Measurements from ENCODE around the gene TREH.

DNA sequence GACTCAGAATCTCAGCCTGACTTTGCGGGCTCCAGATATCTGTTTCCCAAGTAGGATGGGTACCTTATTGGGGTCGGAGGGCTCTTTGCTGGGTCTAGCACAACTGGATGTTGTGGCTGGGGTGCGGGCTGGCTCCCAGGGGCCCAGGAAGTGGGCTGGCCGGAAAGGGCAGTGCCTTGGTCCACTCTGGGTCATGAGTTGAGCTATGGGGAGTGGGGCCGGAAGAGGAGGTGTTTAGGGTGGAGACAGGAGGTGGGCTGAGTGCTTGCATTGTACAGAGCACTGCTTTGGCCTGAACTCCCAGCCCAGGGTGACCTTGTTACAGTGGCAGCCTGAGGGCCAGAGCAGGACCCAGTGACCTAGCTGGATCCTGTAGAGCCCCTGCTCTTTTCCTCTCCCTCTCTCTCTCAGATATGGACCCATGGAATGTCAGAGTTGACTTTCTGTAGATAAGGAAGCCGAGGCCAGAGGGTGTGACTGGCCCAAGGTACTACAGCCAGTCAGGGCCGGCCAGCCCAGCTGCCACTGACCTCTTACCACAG is 58.9 kb downstream of the TREH start:
- TF ChIP-seq, protein P1, sequence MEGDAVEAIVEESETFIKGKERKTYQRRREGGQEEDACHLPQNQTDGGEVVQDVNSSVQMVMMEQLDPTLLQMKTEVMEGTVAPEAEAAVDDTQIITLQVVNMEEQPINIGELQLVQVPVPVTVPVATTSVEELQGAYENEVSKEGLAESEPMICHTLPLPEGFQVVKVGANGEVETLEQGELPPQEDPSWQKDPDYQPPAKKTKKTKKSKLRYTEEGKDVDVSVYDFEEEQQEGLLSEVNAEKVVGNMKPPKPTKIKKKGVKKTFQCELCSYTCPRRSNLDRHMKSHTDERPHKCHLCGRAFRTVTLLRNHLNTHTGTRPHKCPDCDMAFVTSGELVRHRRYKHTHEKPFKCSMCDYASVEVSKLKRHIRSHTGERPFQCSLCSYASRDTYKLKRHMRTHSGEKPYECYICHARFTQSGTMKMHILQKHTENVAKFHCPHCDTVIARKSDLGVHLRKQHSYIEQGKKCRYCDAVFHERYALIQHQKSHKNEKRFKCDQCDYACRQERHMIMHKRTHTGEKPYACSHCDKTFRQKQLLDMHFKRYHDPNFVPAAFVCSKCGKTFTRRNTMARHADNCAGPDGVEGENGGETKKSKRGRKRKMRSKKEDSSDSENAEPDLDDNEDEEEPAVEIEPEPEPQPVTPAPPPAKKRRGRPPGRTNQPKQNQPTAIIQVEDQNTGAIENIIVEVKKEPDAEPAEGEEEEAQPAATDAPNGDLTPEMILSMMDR (IDR thresholded peaks at IDR 0.05) = no peak
- no peak for TF ChIP-seq EP300 (IDR thresholded peaks at IDR 0.05)
- TF ChIP-seq POLR2A (IDR thresholded peaks at IDR 0.05) = no peak
